RWPE1 (cell line): ENCODE measurements around the gene GSK3B.
"Not testable (repeated sequence)": the region's sequence is repeated elsewhere in the genome, so short reads cannot be mapped to it uniquely, and the experiment has no call there.

Experiments
- CTCF ChIA-PET: fragments of 350-600 bp; sonication (Branson Sonifier 250); formaldehyde crosslinking; extraction: SDS; loops from one replicate; lab custom pipeline; 2021; lab: Yijun Ruan, JAX
- POLR2A ChIA-PET: fragments of 400-600 bp; formaldehyde crosslinking; extraction: SDS; loops from one replicate; lab custom pipeline; 2020; ENCODE audit warnings: antibody characterized with exemption; ENCODE audit not compliant: low non-redundant PET; lab: Yijun Ruan, JAX
- DNase-seq: peaks from one replicate; pipeline ENCODE4 v3.0.0; 2012; ENCODE audit warnings: low spot score
- H3K27ac ChIP-seq: fragments of 450-650 bp; 2 replicates; pipeline ENCODE4 v1.5.1; 2017
- TF ChIP-seq, protein P1 (sequence below): fragments of 450-650 bp; conservative IDR thresholded peaks from 2 replicates; pipeline ENCODE4 v1.5.1; 2017; ENCODE audit warnings: low read depth, mild to moderate bottlenecking

The GSK3B gene

DNA sequence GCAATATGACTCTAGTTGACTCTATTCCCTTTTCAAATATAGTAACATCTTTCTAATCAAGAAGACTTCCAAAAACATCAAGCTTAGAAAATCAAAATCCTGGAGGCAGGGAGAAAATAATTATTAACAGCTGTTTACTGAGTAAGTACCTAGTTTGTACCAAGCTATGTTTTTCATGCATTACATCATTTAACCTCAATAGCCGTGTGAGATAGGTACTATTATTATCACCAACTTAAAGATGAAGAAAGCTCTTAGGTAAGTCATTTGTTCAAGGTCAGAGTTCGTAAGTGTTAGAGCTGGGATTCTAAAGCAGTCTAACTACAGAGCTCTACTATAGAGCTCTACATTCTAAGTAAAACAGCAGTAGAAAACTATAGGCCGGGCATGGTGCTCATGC, 41.6 kb downstream of the GSK3B start:
- POLR2A ChIA-PET: no interaction called here
- DNase-seq: no peak

GRCh38 chr3:120052225-120052624, 42.0 kb downstream of the GSK3B start:
- ChIA-PET POLR2A (no interaction called here), CTCF (no interaction called here)
- DNase-seq: no peak

More for the DNA sequence above, 41.6 kb downstream of the GSK3B start:
- peak overlapping the region; percentile 41; the same call in 1 of the 2 replicates for H3K27ac ChIP-seq
- TF ChIP-seq, protein P1, sequence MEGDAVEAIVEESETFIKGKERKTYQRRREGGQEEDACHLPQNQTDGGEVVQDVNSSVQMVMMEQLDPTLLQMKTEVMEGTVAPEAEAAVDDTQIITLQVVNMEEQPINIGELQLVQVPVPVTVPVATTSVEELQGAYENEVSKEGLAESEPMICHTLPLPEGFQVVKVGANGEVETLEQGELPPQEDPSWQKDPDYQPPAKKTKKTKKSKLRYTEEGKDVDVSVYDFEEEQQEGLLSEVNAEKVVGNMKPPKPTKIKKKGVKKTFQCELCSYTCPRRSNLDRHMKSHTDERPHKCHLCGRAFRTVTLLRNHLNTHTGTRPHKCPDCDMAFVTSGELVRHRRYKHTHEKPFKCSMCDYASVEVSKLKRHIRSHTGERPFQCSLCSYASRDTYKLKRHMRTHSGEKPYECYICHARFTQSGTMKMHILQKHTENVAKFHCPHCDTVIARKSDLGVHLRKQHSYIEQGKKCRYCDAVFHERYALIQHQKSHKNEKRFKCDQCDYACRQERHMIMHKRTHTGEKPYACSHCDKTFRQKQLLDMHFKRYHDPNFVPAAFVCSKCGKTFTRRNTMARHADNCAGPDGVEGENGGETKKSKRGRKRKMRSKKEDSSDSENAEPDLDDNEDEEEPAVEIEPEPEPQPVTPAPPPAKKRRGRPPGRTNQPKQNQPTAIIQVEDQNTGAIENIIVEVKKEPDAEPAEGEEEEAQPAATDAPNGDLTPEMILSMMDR: no peak
- CTCF ChIA-PET: no interaction called here

DNA sequence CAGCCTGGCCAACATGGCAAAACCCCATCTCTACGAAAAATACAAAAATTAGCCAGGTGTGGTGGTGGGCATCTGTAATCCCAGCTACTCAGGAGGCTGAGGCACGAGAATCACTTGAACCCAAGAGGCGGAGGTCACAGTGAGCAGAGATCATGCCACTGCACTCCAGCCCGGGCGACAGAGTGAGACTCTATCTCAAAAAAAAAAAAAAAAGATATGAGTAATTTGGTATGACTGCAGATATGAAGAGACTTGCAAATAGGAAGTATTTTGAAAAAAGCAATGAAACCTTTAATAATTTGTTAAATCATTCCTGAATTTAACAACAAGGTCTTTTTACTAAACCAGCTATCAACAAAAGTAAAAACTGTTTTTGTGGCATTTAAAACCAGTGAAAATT, 42.7 kb downstream of the GSK3B start:
- H3K27ac ChIP-seq, CTCF ChIA-PET, DNase-seq, POLR2A ChIA-PET: not testable (repeated sequence)

More at GRCh38 chr3:120052225-120052624, 42.0 kb downstream of the GSK3B start:
- H3K27ac ChIP-seq: no peak overlapping the region
- TF ChIP-seq, protein P1: no peak

DNA sequence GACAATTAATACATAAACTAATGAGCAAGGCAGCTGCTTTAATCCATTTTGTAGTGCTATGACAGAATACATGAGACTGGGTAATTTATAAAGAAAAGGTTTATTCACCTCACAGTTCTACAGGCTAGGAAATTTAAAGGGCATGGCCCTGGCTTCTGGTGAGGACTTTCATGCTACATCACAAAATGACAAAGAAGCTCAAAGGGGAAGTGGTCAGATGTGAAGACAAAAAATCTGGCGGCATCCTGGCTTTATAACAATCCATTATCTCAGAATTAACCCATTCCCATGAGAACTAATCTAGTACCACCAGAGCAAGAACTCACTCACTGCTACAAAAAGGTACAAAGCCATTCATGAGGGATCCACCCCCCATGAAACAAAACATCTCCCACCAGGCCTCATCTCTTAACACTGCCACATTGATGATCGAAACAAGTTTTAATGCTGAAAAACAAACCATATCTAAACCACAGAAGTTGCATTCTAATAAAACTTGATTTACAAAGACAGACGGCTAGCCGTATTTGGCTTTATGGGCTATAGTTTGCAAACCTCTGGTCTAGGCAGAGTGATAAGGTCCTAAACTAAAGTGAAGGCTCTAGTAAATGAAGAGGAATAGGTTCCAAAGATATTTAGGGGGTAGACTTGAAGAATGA, 44.2 kb downstream of the GSK3B start:
- TF ChIP-seq, protein P1: no peak
- CTCF ChIA-PET: no interaction called here
- DNase-seq: no peak
- H3K27ac ChIP-seq: no peak overlapping the region
- POLR2A ChIA-PET: no interaction called here

GRCh38 chr3:120049072-120049471, 45.2 kb downstream of the GSK3B start:
- no peak for DNase-seq
- TF ChIP-seq, protein P1: no peak
- CTCF ChIA-PET: no interaction called here
- no peak overlapping the region for H3K27ac ChIP-seq
- POLR2A ChIA-PET: no interaction called here

DNA sequence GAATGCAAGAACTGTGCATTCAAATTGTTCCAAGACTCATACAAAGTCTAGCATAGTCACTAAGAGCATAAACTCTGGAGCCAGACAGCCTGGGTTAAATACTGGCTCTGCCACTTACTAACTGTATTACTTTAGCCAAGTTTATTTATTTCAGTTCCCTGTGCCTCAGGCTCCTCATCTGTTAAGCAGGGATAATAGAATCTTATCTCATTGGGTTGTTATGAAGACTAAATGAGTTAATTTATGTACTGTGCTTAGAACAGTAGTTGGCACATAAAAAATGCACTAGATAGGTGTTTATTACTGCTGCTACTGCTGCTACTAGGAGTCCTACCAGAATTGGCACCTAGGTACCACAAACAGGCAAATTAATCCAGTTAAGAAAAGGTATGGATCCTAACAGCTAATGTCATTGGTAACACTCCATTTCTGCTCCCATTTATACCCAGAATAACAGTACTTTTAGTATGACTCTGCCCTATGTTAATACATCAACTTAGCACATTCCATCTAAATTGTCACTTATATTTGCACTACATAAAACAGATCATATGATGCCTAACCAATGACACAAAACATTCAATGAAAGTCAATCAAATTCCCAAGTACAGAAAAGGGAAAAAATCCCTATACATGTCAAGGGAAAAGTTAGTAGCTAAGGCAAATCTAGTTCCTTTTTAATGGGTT, 45.7 kb downstream of the GSK3B start:
- POLR2A ChIA-PET: no interaction called here
- DNase-seq: no peak
- CTCF ChIA-PET: no interaction called here
- H3K27ac ChIP-seq: no peak overlapping the region
- TF ChIP-seq, protein P1: no peak

DNA sequence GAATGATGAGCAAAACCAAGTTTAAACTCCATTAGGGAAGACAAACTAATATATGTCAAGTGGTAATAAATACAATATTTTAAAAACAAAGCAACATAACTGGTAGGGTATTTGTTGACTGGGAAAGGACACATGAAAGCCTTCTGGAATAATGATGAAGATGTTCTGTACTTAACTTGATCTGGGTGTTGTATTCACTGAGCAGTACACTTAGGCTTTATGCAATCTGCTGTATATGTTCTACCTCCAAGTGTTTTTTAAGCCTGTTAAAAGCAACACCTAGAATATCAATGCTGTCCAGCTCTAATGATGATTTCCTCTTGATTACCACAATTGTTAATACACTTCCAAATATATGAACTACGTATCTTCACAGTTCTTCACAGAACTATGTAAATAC, 46.6 kb downstream of the GSK3B start:
- ChIA-PET CTCF (no interaction called here), POLR2A (no interaction called here)
- TF ChIP-seq, protein P1: no peak
- H3K27ac ChIP-seq: no peak overlapping the region
- DNase-seq: no peak
